Parathyroid adenoma (tissue), 2 donors: ENCODE results near the gene TERT.

Source experiments
- H2AFZ ChIP-seq: fragments of 300-600 bp; sonication (generic); one replicate; pipeline ENCODE4 v1.7.0; 2017; ENCODE audit warnings: antibody characterized with exemption, mild to moderate bottlenecking
- H3K27ac ChIP-seq: fragments of 300-600 bp; sonication (generic); one replicate; pipeline ENCODE4 v1.7.0; 2017
- H3K27me3 ChIP-seq: fragments of 300-600 bp; sonication (generic); one replicate; pipeline ENCODE4 v1.7.0; 2017; ENCODE audit warnings: low read length; ENCODE audit not compliant: control insufficient read depth, insufficient read depth
- H3K36me3 ChIP-seq: fragments of 300-600 bp; sonication (generic); one replicate; pipeline ENCODE4 v1.7.0; 2017; ENCODE audit warnings: low read length; ENCODE audit not compliant: control insufficient read depth, insufficient read depth
- H3K4me1 ChIP-seq: fragments of 300-600 bp; sonication (generic); one replicate; pipeline ENCODE4 v1.7.0; 2017; ENCODE audit warnings: control low read depth
- H3K4me2 ChIP-seq: fragments of 300-600 bp; sonication (generic); one replicate; pipeline ENCODE4 v1.7.0; 2017; ENCODE audit warnings: low read length
- H3K4me3 ChIP-seq: fragments of 300-600 bp; sonication (generic); one replicate; pipeline ENCODE4 v1.7.0; 2017; ENCODE audit warnings: low read depth, low read length
- H3K79me2 ChIP-seq: fragments of 300-600 bp; sonication (generic); one replicate; pipeline ENCODE4 v1.7.0; 2017; ENCODE audit warnings: control low read depth
- H3K9ac ChIP-seq: fragments of 300-600 bp; sonication (generic); one replicate; pipeline ENCODE4 v1.7.0; 2017; ENCODE audit warnings: mild to moderate bottlenecking
- H3K9me3 ChIP-seq: fragments of 300-600 bp; sonication (generic); one replicate; pipeline ENCODE4 v1.7.0; 2017; ENCODE audit warnings: low read length; ENCODE audit not compliant: control insufficient read depth
- TF ChIP-seq, protein P1 (sequence below): fragments of 300-600 bp; sonication (generic); IDR thresholded peaks from one replicate; pipeline ENCODE4 v1.7.0; 2017; ENCODE audit warnings: antibody characterized with exemption, mild to moderate bottlenecking
- donor health status: primary hyperparathyroidism.

TERT gene

DNA sequence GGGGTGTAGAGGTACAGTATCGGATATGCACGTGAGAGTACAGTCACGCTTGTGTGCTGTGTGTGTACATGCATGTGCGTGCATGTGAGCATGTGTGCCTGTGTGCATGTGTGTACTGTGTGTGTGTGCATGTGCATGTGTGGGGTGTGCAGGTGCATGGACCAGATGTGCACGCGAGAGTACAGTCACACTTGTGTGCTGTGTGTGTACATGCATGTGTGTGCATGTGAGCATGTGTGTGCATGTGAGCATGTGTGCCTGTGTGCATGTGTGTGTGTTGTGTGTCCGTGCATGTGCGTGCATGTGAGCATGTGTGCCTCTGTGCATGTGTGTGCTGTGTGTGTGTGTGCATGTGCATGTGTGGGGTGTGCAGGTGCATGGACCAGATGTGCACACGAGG, 83.2 kb downstream of the TERT start:
- Histone ChIP-seq H3K4me1 (no peaks in the 10 kb centered on the region), H3K9me3 (no peaks in the 10 kb centered on the region), H3K4me2 (no peak overlapping the region), H3K79me2 (no peaks in the 10 kb centered on the region), H3K4me3 (no peak overlapping the region), H3K27ac (no peak overlapping the region), H3K27me3 (no peaks in the 10 kb centered on the region), H3K9ac (no peak overlapping the region), H3K36me3 (no peaks in the 10 kb centered on the region), H2AFZ (no peak overlapping the region)
- TF ChIP-seq, protein P1, sequence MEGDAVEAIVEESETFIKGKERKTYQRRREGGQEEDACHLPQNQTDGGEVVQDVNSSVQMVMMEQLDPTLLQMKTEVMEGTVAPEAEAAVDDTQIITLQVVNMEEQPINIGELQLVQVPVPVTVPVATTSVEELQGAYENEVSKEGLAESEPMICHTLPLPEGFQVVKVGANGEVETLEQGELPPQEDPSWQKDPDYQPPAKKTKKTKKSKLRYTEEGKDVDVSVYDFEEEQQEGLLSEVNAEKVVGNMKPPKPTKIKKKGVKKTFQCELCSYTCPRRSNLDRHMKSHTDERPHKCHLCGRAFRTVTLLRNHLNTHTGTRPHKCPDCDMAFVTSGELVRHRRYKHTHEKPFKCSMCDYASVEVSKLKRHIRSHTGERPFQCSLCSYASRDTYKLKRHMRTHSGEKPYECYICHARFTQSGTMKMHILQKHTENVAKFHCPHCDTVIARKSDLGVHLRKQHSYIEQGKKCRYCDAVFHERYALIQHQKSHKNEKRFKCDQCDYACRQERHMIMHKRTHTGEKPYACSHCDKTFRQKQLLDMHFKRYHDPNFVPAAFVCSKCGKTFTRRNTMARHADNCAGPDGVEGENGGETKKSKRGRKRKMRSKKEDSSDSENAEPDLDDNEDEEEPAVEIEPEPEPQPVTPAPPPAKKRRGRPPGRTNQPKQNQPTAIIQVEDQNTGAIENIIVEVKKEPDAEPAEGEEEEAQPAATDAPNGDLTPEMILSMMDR: no peak

DNA sequence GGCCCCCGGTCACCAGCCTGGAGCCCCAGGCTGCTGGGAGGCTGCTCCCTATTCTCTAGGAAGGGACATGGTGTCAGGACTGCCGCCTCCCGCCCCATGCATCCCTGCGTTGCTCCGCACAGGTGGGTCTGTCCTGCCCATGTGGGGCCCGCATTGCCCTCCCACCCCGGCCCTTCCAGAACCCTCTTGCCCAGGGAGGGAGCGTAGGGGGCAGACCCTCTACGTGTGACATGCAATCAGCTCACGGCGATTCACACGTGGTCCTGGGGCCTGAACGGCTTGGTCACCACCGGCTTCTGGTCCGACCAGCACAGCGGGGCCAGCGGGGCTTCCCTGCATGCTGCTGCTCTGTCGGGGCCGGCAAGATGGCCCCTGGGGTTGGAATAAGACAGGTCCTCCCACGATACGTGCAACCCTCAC, 84.0 kb downstream of the TERT start:
- Histone ChIP-seq H3K4me1 (no peaks in the 10 kb centered on the region), H3K9me3 (no peaks in the 10 kb centered on the region), H2AFZ (no peak overlapping the region), H3K4me2 (no peak overlapping the region), H3K79me2 (no peaks in the 10 kb centered on the region), H3K9ac (no peak overlapping the region), H3K4me3 (no peak overlapping the region), H3K27ac (no peak overlapping the region), H3K27me3 (no peaks in the 10 kb centered on the region), H3K36me3 (no peaks in the 10 kb centered on the region)
- TF ChIP-seq, protein P1: no peak

DNA sequence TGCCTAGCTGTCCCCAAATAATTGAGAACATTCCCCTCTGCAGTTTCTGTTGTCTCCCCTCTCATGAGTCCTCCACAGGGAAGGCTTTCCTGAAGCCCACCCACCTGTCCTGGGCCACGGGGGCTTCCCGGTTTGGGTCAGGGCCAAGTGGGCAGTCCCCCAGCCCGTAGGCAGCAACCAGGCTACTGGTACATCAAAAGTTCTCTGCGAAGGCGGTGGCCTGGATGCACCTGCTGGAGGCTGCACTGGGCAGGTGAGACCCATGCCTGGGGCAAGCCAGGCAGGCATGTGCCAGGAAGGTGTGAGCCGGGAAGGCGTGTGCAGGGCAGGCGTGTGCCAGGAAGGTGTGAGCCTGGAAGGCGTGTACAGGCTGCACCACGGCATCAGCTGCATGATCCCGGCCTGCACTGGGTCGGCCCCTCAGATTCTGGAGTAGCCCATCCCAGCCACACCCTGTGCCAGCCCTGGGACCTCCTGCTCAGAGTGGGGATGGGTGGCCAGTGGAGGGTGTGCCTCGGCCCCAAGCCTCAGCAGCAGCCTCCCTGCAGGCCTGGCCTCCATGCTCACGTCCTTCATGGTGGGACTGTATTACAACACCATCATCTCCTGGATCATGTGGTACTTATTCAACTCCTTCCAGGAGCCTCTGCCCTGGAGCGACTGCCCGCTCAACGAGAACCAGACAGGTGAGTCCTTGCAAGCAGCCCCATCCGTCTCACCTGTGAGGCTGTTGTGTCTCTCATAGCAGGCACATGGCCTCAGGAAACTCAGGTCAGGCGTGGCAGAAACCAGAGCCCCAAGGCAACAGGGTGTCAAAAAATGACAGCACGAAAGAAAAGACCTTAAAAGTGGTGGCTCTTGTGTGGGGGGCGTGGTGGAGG, 84.7 kb downstream of the TERT start:
- Histone ChIP-seq H3K4me3 (no peak overlapping the region), H3K36me3 (no peaks in the 10 kb centered on the region), H3K27ac (no peak overlapping the region), H3K27me3 (no peaks in the 10 kb centered on the region), H3K4me1 (no peaks in the 10 kb centered on the region), H3K79me2 (no peaks in the 10 kb centered on the region), H2AFZ (no peak overlapping the region), H3K9me3 (no peaks in the 10 kb centered on the region), H3K9ac (no peak overlapping the region), H3K4me2 (no peak overlapping the region)
- TF ChIP-seq, protein P1: no peak

DNA sequence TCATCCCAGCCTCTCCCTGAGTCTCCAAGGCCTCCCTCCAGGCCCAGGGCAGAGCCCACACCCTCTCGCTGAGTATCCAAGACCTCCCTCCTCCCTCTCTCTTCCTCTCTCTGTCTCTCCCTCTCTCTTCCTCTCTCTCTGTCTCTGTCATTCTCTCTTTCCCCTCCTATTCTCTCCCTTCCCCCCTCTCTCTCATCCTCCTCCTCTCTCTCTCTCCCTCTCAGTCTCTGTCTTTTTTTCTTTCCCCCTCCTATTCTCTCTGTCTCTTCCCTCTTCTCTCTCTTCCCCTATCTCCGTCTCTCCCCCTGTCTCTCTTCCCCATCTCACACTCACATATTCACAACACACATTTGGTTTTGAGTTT, 85.4 kb downstream of the TERT start:
- H3K27me3 ChIP-seq: no peaks in the 10 kb centered on the region

More for the DNA sequence above, 85.4 kb downstream of the TERT start:
- no peak overlapping the region for H2AFZ ChIP-seq
- H3K4me2 ChIP-seq: no peak overlapping the region
- H3K4me1 ChIP-seq: no peaks in the 10 kb centered on the region
- no peak overlapping the region for H3K4me3 ChIP-seq
- no peaks in the 10 kb centered on the region for H3K36me3 ChIP-seq
- TF ChIP-seq, protein P1: no peak
- no peaks in the 10 kb centered on the region for H3K9me3 ChIP-seq
- no peak overlapping the region for H3K9ac ChIP-seq
- H3K79me2 ChIP-seq: no peaks in the 10 kb centered on the region
- no peak overlapping the region for H3K27ac ChIP-seq
